ENCODE data around the gene SRP68. TPM values are rescaled to one million over a fixed set of nuclear protein-coding genes. Genes with fewer than 3 reads are reported as not detected.

The SRP68 gene
- total and polyA plus RNA-seq, 9 of the 15 experiments (the other 6 are each of a cell fraction or from before 2014, with no cell fraction given), result 29.4 to 92.6 (median 36.2) TPM

- TF ChIP-seq PATZ1 (CRISPR knock-in tag; IDR thresholded peaks at IDR 0.05; ENCODE audit: borderline replicate concordance), result no peak
- no peak for TF ChIP-seq CREB3 (tag; conservative IDR thresholded peaks at IDR 0.05; ENCODE audit: low read depth)
- TF ChIP-seq ZNF140 (CRISPR knock-in tag; IDR thresholded peaks at IDR 0.05), result no peak
- peak in 1 of 3 experiments; percentile 39 for TF ChIP-seq YY1 (IDR thresholded peaks at IDR 0.05; ENCODE audit: borderline replicate concordance in 1 of 3, control insufficient read depth in 1 of 3, extremely low read depth in 1 of 3, insufficient read depth in 3 of 3, insufficient read length in 1 of 3, insufficient replicate concordance in 2 of 3, low read depth in 1 of 3, low read length in 2 of 3)
- no peak for TF ChIP-seq FOXP4 (CRISPR knock-in tag; IDR thresholded peaks at IDR 0.05; ENCODE audit: borderline replicate concordance)
- no peak for TF ChIP-seq UBTF (IDR thresholded peaks at IDR 0.05; ENCODE audit: borderline replicate concordance in 1 of 2, low read depth in 2 of 2, low read length in 2 of 2)
- TF ChIP-seq BMI1 (IDR thresholded peaks at IDR 0.05; ENCODE audit: low read length), result no peak
- no peak for TF ChIP-seq TRIM25 (IDR thresholded peaks at IDR 0.05; ENCODE audit: borderline replicate concordance)
- TF ChIP-seq ZNF551 (CRISPR knock-in tag; IDR thresholded peaks at IDR 0.05), result no peak
- no peak for TF ChIP-seq ARID3A (IDR thresholded peaks at IDR 0.05; ENCODE audit: borderline replicate concordance, low read depth, low read length)
- TF ChIP-seq ZKSCAN1 (IDR thresholded peaks at IDR 0.05; ENCODE audit: low read depth, low read length), result no peak
Measured at GRCh38 chr17:76014100-76014924, 58.0 kb downstream of the SRP68 start (continued).
